Heart right ventricle (tissue), 16 donors: ENCODE results near the gene KRT7. TPM values are rescaled to one million over a fixed set of nuclear protein-coding genes. Genes with fewer than 3 reads are reported as not detected.

Source experiments
- ATAC-seq, 8 donors: fragments of 200-7000 bp; cut with Tn5 transposase; one replicate each; pipeline ENCODE4 v1.9.1; 2020; ENCODE audit warnings: mild to moderate bottlenecking in 8 of 8, moderate library complexity in 8 of 8, moderate number of reproducible peaks in 1 of 8
- DNase-seq, 2 donors: peaks; one replicate each; pipeline ENCODE4 v3.0.0-alpha.2; 2020
- H3K27ac ChIP-seq, 10 donors: fragments of 200-600 bp; sonication (generic) in 2 of 10; one replicate each; pipeline versions ENCODE4 v1.5.0 to v1.8.0; 2020 to 2022; ENCODE audit warnings: mild to moderate bottlenecking in 3 of 10
- H3K27me3 ChIP-seq, 7 donors: fragments of 200-600 bp; one replicate each; pipeline ENCODE4 v1.8.0; 2021 to 2022; ENCODE audit warnings: mild to moderate bottlenecking in 2 of 7
- H3K36me3 ChIP-seq, 9 donors: fragments of 200-600 bp; sonication (generic) in 1 of 9; one replicate each; pipeline versions ENCODE4 v1.5.0 to v1.8.0; 2020 to 2022; ENCODE audit warnings: mild to moderate bottlenecking in 2 of 9
- H3K4me1 ChIP-seq, 9 donors: fragments of 200-600 bp; sonication (generic) in 1 of 9; one replicate each; pipeline versions ENCODE4 v1.5.0 to v1.8.0; 2020 to 2022; ENCODE audit warnings: mild to moderate bottlenecking in 4 of 9
- H3K4me3 ChIP-seq, 10 donors: fragments of 200-600 bp; sonication (generic) in 2 of 10; one replicate each; pipeline versions ENCODE4 v1.5.0 to v1.8.0; 2020 to 2022; ENCODE audit warnings: mild to moderate bottlenecking in 7 of 10, moderate library complexity in 2 of 10
- H3K9me3 ChIP-seq, 11 donors: fragments of 200-600 bp in 10 of 11; sonication (generic) in 2 of 11; one replicate each; pipeline versions ENCODE4 v1.5.0 to v1.8.0; 2013 to 2022; ENCODE audit warnings: mild to moderate bottlenecking in 2 of 11, control low read depth in 1 of 11, moderate library complexity in 1 of 11
- WGBS, 2 donors: extraction: QIAGEN DNeasy Blood & Tissue Kit; methylation state at CpG; one replicate each; pipeline ENCODE4 v1.1.7; 2013; ENCODE audit warnings: inconsistent platforms in 1 of 2; 5-methylcytosine and 5-hydroxymethylcytosine counted together
- intact Hi-C, 10 donors: fragments of 100-400 bp; cut with DNase I; formaldehyde crosslinking; loops; one replicate each; pipeline versions ENCODE4 v1.11.1 to v1.14.2; 2022
- polyA plus RNA-seq, 2 donors: library from polyadenylated mRNA; stranded (reverse); fragments of 200-250 nt; gene quantifications; one replicate each; pipeline ENCODE4 v1.2.3, GENCODE V29; 2013
- total RNA-seq, 10 donors: library from RNA; stranded (reverse); fragmentation: NEBNext Ultra II Directional in 3 of 10; extraction: Animal tissue kit (Norgen Biotek cat#: 25700) in 3 of 10; gene quantifications; one replicate each; pipeline versions ENCODE4 v1.2.1 to v1.2.4, GENCODE V29; 2021 to 2023
- TF ChIP-seq, protein P1 (sequence below), 9 donors: fragments of 200-600 bp; sonication (generic) in 2 of 9; IDR thresholded peaks; one replicate each; pipeline versions ENCODE4 v1.5.0 to v1.8.0; 2021 to 2022; ENCODE audit warnings: antibody characterized with exemption in 9 of 9, mild to moderate bottlenecking in 5 of 9, moderate library complexity in 1 of 9
- donor health status: Arrhythmogenic right ventricular cardiomyopathy.
- donor health status: ischemic (EF 13 %, LVEDD 7.1; RV severe dilation, severe dysfunction).
- donor health status: healthy with polysubstance abuse.
- donor health status: DM: no; HTN: yes; CAD: no.
- donor health status: DM: no; HTN: no; CAD: no.
- donor health status: ischemic (EF 25% LVEDD 6.9; RV normal size, moderate dysfunction).
- donor health status: ischemic (EF 25% LVEDD 5.7; RV mildly dilated, moderate dysfunction).
- donor health status: healthy.
- donor health status: DM: yes; HTN: yes; CAD: no.
- donor health status: Ischemic cardiomyopathy.
- donor health status: ischemic (EF 35%, LVEDD 5.7; RV mildly dilated, moderate dysfunction).
- donor health status: nonischemic (EF 11% LVEDD 7.7; RV severe dilation, severe dysfunction).
- donor health status: DM: yes; HTN: yes; CAD: no.
- donor health status: PGD.
- donor health status: ischemic (EF 29% LVEDD 5.4; RV normal size, mild dysfunction).
- donor health status: nonischemic (EF 23%, LVEDD 6.1; RV moderate dilation, normal function).

KRT7 gene
- total and polyA plus RNA-seq, 12 donors: 0.59 to 10.8 (median 1.8) TPM; not detected in 3

DNA sequence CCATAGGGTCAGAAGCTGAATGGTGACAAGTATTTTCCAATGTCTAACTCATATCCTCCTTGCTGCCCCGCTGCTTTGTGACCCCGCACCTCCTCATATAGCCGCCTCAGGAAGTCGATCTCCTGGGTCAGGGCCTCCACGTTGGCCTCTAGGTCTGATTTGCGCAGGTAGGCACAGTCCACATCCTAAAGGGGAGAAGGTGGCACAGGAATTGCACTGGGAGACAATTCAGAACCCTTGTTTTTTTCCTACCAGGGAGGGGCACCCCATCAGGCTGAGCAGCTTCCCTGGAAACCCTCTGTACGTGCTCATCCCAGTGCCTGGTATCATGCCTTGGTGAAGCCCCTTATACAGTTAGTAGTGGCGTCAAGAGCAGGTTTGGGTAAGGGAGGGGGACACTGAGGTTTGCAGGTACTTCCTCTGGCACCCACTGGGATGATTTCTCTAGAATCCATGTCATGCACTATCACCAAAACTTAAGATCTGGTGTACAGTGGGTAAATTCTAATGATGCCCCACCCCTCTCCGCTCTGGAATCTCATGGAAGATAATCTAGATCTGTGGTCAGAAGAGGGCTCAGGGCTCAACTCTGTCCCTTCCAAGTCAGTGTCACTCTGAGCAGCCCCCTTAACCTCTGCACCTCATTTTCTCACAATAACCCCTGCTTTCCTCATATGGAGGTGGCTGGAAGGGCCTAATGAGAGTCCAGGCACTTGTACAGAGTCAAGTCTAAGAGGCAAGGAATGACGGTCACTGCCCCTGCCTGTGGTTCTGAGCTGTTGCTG, 21.3 kb downstream of the KRT7 start:
- H3K27me3 ChIP-seq: peaks cover 16 to 85% (median 73%) of the 10 kb centered on the region in 7 donors
- ATAC-seq (no peak), DNase-seq (no peak)
- WGBS, 2 donors: 89 to 92% methylated on average over 10 of the region's 10 CpGs
- no peak overlapping the region for H3K4me3 ChIP-seq
- H3K9me3 ChIP-seq: no peaks in the 10 kb centered on the region
- H3K27ac ChIP-seq: no peak overlapping the region
- intact Hi-C loops: no loop called here
- peaks cover 5 to 20% (median 10%) of the 10 kb centered on the region in 9 donors for H3K4me1 ChIP-seq
- H3K36me3 ChIP-seq: no peaks in the 10 kb centered on the region
- TF ChIP-seq, protein P1, sequence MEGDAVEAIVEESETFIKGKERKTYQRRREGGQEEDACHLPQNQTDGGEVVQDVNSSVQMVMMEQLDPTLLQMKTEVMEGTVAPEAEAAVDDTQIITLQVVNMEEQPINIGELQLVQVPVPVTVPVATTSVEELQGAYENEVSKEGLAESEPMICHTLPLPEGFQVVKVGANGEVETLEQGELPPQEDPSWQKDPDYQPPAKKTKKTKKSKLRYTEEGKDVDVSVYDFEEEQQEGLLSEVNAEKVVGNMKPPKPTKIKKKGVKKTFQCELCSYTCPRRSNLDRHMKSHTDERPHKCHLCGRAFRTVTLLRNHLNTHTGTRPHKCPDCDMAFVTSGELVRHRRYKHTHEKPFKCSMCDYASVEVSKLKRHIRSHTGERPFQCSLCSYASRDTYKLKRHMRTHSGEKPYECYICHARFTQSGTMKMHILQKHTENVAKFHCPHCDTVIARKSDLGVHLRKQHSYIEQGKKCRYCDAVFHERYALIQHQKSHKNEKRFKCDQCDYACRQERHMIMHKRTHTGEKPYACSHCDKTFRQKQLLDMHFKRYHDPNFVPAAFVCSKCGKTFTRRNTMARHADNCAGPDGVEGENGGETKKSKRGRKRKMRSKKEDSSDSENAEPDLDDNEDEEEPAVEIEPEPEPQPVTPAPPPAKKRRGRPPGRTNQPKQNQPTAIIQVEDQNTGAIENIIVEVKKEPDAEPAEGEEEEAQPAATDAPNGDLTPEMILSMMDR (IDR thresholded peaks at IDR 0.05): no peak

DNA sequence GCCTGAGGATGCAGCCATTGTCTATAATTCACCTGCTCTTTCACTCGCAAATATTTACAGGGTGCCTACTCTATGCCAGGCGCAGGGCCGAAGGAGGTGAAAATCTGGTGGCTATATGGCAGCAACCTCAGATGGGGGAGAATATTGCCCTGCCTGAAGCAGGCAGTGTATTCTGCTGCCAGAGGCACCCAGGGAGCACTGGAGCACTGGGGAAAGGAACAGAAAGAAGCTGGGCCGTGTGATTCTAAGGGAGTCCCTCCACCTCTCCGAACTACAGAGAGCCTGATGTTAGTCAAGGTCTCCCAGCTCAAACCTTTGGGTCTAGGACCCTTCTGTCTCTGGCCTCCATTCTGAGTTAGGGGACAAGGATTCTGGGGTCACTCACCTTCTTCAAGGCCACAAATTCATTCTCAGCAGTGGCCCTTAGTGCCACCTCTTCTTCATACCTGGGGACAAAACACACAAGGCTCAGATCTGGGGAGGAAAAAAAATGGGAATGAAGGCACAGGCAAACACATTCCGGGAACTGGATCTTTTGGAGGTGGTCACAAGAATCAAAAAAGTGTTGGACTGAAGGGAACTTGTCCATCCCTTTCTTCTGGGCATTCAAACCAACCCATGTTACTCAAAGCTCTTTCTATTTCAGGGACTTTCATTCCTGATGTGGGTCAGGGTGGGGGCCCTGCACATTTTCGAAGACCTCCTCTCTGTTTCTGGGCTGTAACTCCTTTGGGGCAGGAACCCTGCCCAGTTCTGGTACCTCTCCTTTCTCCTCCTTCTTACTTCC, 22.1 kb downstream of the KRT7 start:
- TF ChIP-seq, protein P1 (IDR thresholded peaks at IDR 0.05): no peak
- H3K4me3 ChIP-seq: no peak overlapping the region
- 77 to 84% methylated on average over 7 of the region's 7 CpGs for WGBS, 2 donors
- H3K36me3 ChIP-seq: no peaks in the 10 kb centered on the region
- ATAC-seq: no peak
- DNase-seq: no peak
- H3K4me1 ChIP-seq: peaks cover 5 to 12% (median 9%) of the 10 kb centered on the region in 9 donors
- intact Hi-C loops: no loop called here
- no peak overlapping the region for H3K27ac ChIP-seq
- no peaks in the 10 kb centered on the region for H3K9me3 ChIP-seq
- peaks cover 16 to 83% (median 74%) of the 10 kb centered on the region in 7 donors for H3K27me3 ChIP-seq

GRCh38 chr12:52255926-52256583, 23.0 kb downstream of the KRT7 start:
- H3K4me3 ChIP-seq: no peak overlapping the region

More at GRCh38 chr12:52255926-52256583, 23.0 kb downstream of the KRT7 start:
- no peaks in the 10 kb centered on the region for H3K36me3 ChIP-seq
- peaks cover 5 to 9% (median 6%) of the 10 kb centered on the region in 9 donors for H3K4me1 ChIP-seq
- ATAC-seq (no peak), DNase-seq (no peak)
- TF ChIP-seq, protein P1 (IDR thresholded peaks at IDR 0.05): no peak
- no peaks in the 10 kb centered on the region for H3K9me3 ChIP-seq
- 83 to 84% methylated on average over 9 of the region's 9 CpGs for WGBS, 2 donors
- intact Hi-C loops: no loop called here
- peaks cover 16 to 82% (median 72%) of the 10 kb centered on the region in 7 donors for H3K27me3 ChIP-seq
- H3K27ac ChIP-seq: no peak overlapping the region
